GF-D8 (cell line): ENCODE measurements around the gene PADI1.

Experiments used
- DNase-seq: peaks from one replicate; lab custom pipeline; 2025; lab: John Stamatoyannopoulos, UW

The PADI1 gene

GRCh38 chr1:17204546-17205440 is at the start of gene PADI1:
PADI1 (plus strand) TSS chr1:17205128; CDS start chr1:17205218, 90 bp downstream.
- DNase-seq = no peak

- DNase-seq = no peak
Measured at GRCh38 chr1:17155257-17155920, 49.5 kb upstream of the PADI1 start.

GRCh38 chr1:17156108-17156507 is 48.8 kb upstream of the PADI1 start:
- DNase-seq = no peak

- DNase-seq = no peak
Measured at GRCh38 chr1:17158961-17159360, 46.0 kb upstream of the PADI1 start.

- no peak for DNase-seq
Measured at GRCh38 chr1:17161137-17161740, 43.7 kb upstream of the PADI1 start.

- no peak for DNase-seq
Measured at GRCh38 chr1:17161926-17162800, 42.8 kb upstream of the PADI1 start.

GRCh38 chr1:17162941-17163340 is 42.0 kb upstream of the PADI1 start:
- DNase-seq = no peak

- DNase-seq = no peak
Measured at GRCh38 chr1:17163371-17163770, 41.6 kb upstream of the PADI1 start.

- DNase-seq = no peak
Measured at GRCh38 chr1:17163789-17164666, 40.9 kb upstream of the PADI1 start.

- no peak for DNase-seq
Measured at GRCh38 chr1:17165823-17166222, 39.1 kb upstream of the PADI1 start.

- no peak for DNase-seq
Measured at GRCh38 chr1:17167041-17167785, 37.7 kb upstream of the PADI1 start.

- no peak for DNase-seq
Measured at GRCh38 chr1:17167786-17168090, 37.2 kb upstream of the PADI1 start.

- no peak for DNase-seq
Measured at GRCh38 chr1:17168091-17168876, 36.6 kb upstream of the PADI1 start.

GRCh38 chr1:17170571-17170970 is 34.4 kb upstream of the PADI1 start:
- no peak for DNase-seq

GRCh38 chr1:17173217-17173616 is 31.7 kb upstream of the PADI1 start:
- DNase-seq = no peak

GRCh38 chr1:17176306-17177061 is 28.4 kb upstream of the PADI1 start:
- DNase-seq = no peak

- DNase-seq = no peak
Measured at GRCh38 chr1:17177651-17178050, 27.3 kb upstream of the PADI1 start.

GRCh38 chr1:17181781-17182464 is 23.0 kb upstream of the PADI1 start:
- peak; percentile 30 for DNase-seq
